BLaER1 (cell line): ENCODE measurements around the gene NFAM1.

Experiments used
- H3K27ac ChIP-seq: shearing (Covaris generic); formaldehyde crosslinking; 2 replicates; pipeline ENCODE4 v1.8.1; 2022
- H3K27me3 ChIP-seq: shearing (Covaris generic); formaldehyde crosslinking; 2 replicates; pipeline ENCODE4 v1.8.1; 2022
- H3K36me3 ChIP-seq: shearing (Covaris generic); formaldehyde crosslinking; 2 replicates; pipeline ENCODE4 v1.8.1; 2022
- H3K4me1 ChIP-seq: shearing (Covaris generic); formaldehyde crosslinking; 2 replicates; pipeline ENCODE4 v1.8.1; 2022
- H3K4me2 ChIP-seq: shearing (Covaris generic); formaldehyde crosslinking; 2 replicates; pipeline ENCODE4 v1.8.1; 2022
- H3K4me3 ChIP-seq: shearing (Covaris generic); formaldehyde crosslinking; 2 replicates; pipeline ENCODE4 v1.8.1; 2022
- H3K9ac ChIP-seq: shearing (Covaris generic); formaldehyde crosslinking; 2 replicates; pipeline ENCODE4 v1.8.1; 2022
- H3K9me3 ChIP-seq: shearing (Covaris generic); formaldehyde crosslinking; 2 replicates; pipeline ENCODE4 v1.8.1; 2022
- H4K20me1 ChIP-seq: shearing (Covaris generic); formaldehyde crosslinking; 2 replicates; pipeline ENCODE4 v1.8.1; 2022
- Cebpa-rat ChIP-seq: shearing (Covaris generic); IDR thresholded peaks from 2 replicates; pipeline ENCODE4 v1.8.1; 2022

Gene NFAM1

GRCh38 chr22:42372976-42373375 lies 59.2 kb downstream of the NFAM1 start:
- H3K36me3 ChIP-seq, result no peaks in the 10 kb centered on the region
- no peak for TF ChIP-seq Cebpa-rat
- H3K27ac ChIP-seq, result no peak overlapping the region
- H4K20me1 ChIP-seq, result peaks cover 9% of the 10 kb centered on the region
- no peak overlapping the region for H3K9ac ChIP-seq
- H3K4me2 ChIP-seq, result no peak overlapping the region
- peaks cover 11% of the 10 kb centered on the region for H3K27me3 ChIP-seq
- H3K9me3 ChIP-seq, result no peaks in the 10 kb centered on the region
- H3K4me3 ChIP-seq, result no peak overlapping the region
- H3K4me1 ChIP-seq, result peaks cover 69% of the 10 kb centered on the region

GRCh38 chr22:42371501-42371900 lies 60.7 kb downstream of the NFAM1 start:
- Histone ChIP-seq H3K4me3 (no peak overlapping the region), H3K9me3 (no peaks in the 10 kb centered on the region), H3K9ac (no peak overlapping the region), H3K27ac (no peak overlapping the region), H3K4me1 (peaks cover 61% of the 10 kb centered on the region), H3K4me2 (no peak overlapping the region), H3K36me3 (no peaks in the 10 kb centered on the region), H3K27me3 (peaks cover 26% of the 10 kb centered on the region), H4K20me1 (peaks cover 16% of the 10 kb centered on the region)
- TF ChIP-seq Cebpa-rat, result no peak

- H4K20me1 ChIP-seq, result peaks cover 16% of the 10 kb centered on the region
- H3K27me3 ChIP-seq, result peaks cover 30% of the 10 kb centered on the region
- no peaks in the 10 kb centered on the region for H3K9me3 ChIP-seq
- H3K36me3 ChIP-seq, result no peaks in the 10 kb centered on the region
- no peak overlapping the region for H3K27ac ChIP-seq
- H3K9ac ChIP-seq, result no peak overlapping the region
- TF ChIP-seq Cebpa-rat, result no peak
- H3K4me1 ChIP-seq, result peaks cover 59% of the 10 kb centered on the region
- H3K4me2 ChIP-seq, result peak overlapping the region; percentile 19; the same call in 1 of the 2 replicates
- no peak overlapping the region for H3K4me3 ChIP-seq
Measured at GRCh38 chr22:42371099-42371498, 61.1 kb downstream of the NFAM1 start.

- peak overlapping the region; percentile 56; the same call in 1 of the 2 replicates for H3K9ac ChIP-seq
- peaks cover 28% of the 10 kb centered on the region for H4K20me1 ChIP-seq
- H3K27me3 ChIP-seq, result peaks cover 47% of the 10 kb centered on the region
- TF ChIP-seq Cebpa-rat, result no peak
- peak overlapping the region; percentile 70 for H3K4me3 ChIP-seq
- no peaks in the 10 kb centered on the region for H3K9me3 ChIP-seq
- H3K27ac ChIP-seq, result no peak overlapping the region; the same call in 1 of the 2 replicates
- H3K4me2 ChIP-seq, result peak overlapping the region; percentile 98
- H3K36me3 ChIP-seq, result no peaks in the 10 kb centered on the region
- peaks cover 59% of the 10 kb centered on the region for H3K4me1 ChIP-seq
Measured at GRCh38 chr22:42369250-42370041, 62.8 kb downstream of the NFAM1 start.

- Histone ChIP-seq H4K20me1 (peaks cover 28% of the 10 kb centered on the region), H3K36me3 (no peaks in the 10 kb centered on the region), H3K4me2 (peak overlapping the region; percentile 98), H3K9me3 (no peaks in the 10 kb centered on the region), H3K4me1 (peaks cover 54% of the 10 kb centered on the region), H3K27ac (no peak overlapping the region), H3K4me3 (peak overlapping the region; percentile 70), H3K9ac (0 out of 2 replicates have a peak overlapping the region, but pooled peaks have one; percentile 50), H3K27me3 (peaks cover 55% of the 10 kb centered on the region)
- no peak for TF ChIP-seq Cebpa-rat
Measured at GRCh38 chr22:42368379-42369249, 63.6 kb downstream of the NFAM1 start.

GRCh38 chr22:42367980-42368378 lies 64.2 kb downstream of the NFAM1 start:
- Histone ChIP-seq H4K20me1 (peaks cover 28% of the 10 kb centered on the region), H3K9ac (no peak overlapping the region), H3K4me2 (peak overlapping the region; percentile 98), H3K9me3 (no peaks in the 10 kb centered on the region), H3K36me3 (no peaks in the 10 kb centered on the region), H3K4me3 (peak overlapping the region; percentile 70), H3K27ac (no peak overlapping the region), H3K4me1 (peaks cover 54% of the 10 kb centered on the region), H3K27me3 (peaks cover 61% of the 10 kb centered on the region)
- no peak for TF ChIP-seq Cebpa-rat

GRCh38 chr22:42366806-42367581 lies 65.2 kb downstream of the NFAM1 start:
- Histone ChIP-seq H3K4me2 (no peak overlapping the region), H3K9ac (no peak overlapping the region), H3K27ac (no peak overlapping the region), H3K27me3 (peaks cover 62% of the 10 kb centered on the region), H3K36me3 (no peaks in the 10 kb centered on the region), H3K9me3 (no peaks in the 10 kb centered on the region), H3K4me3 (no peak overlapping the region), H3K4me1 (peaks cover 54% of the 10 kb centered on the region), H4K20me1 (peaks cover 28% of the 10 kb centered on the region)
- TF ChIP-seq Cebpa-rat, result no peak

- Histone ChIP-seq H3K9ac (no peak overlapping the region), H3K27ac (no peak overlapping the region), H3K4me3 (no peak overlapping the region), H4K20me1 (peaks cover 28% of the 10 kb centered on the region), H3K36me3 (no peaks in the 10 kb centered on the region), H3K9me3 (no peaks in the 10 kb centered on the region), H3K4me2 (peak overlapping the region; percentile 57), H3K4me1 (peaks cover 49% of the 10 kb centered on the region), H3K27me3 (peaks cover 62% of the 10 kb centered on the region)
- TF ChIP-seq Cebpa-rat, result no peak
Measured at GRCh38 chr22:42365942-42366695, 66.1 kb downstream of the NFAM1 start.
